Measurements from ENCODE around the gene POMC.
A peak's percentile ranks its signal among the peaks of the same experiment; 100 is the strongest.

The POMC gene

GRCh38 chr2:25207078-25207545, 38.7 kb upstream of the POMC start:
- Histone ChIP-seq H3K27ac (ENCODE audit: insufficient read depth in 1 of 2, low read depth in 1 of 2, low read length in 2 of 2, poor library complexity in 1 of 2, severe bottlenecking in 2 of 2) (no peak overlapping the region), H3K4me1 (ENCODE audit: control extremely low read depth in 1 of 4, control insufficient read depth in 4 of 4, insufficient read depth in 4 of 4, low read length in 3 of 4) (peaks cover 4 to 61% (median 50%) of the 10 kb centered on the region in 4 experiments), H3K36me3 (ENCODE audit: control insufficient read depth in 4 of 4, insufficient read depth in 4 of 4, low read length in 3 of 4) (no peaks in the 10 kb centered on the region), H3K9me3 (ENCODE audit: control extremely low read depth in 1 of 5, control insufficient read depth in 4 of 5, insufficient read depth in 2 of 5, low read depth in 1 of 5, low read length in 4 of 5) (no peaks in the 10 kb centered on the region), H3K27me3 (replicated peaks in 2 of 5; ENCODE audit: control insufficient read depth in 4 of 5, insufficient read depth in 5 of 5, low read length in 4 of 5) (no peaks in the 10 kb centered on the region), H3K4me3 (ENCODE audit: control insufficient read depth in 1 of 7, extremely low read depth in 1 of 7, insufficient read depth in 4 of 7, low read depth in 2 of 7, low read length in 6 of 7) (no peak overlapping the region)
- WGBS (ENCODE audit: insufficient coverage): 9% methylated on average over 5 of the region's 5 CpGs
- ChIA-PET CTCF (interaction anchor here (0.6 to 13.4 kb wide), 8 partner anchors 9 to 232 kb away, joined by 3 to 105 read pairs (median 4); no protein-coding TSS in a partner anchor), POLR2A (interaction anchor here (0.6 kb wide), 1 partner anchor 72 kb away, joined by 3 read pairs; no protein-coding TSS in a partner anchor)
- DNase-seq: peak; percentile 80 to 95 (median 94)

GRCh38 chr2:25204190-25204838, 35.9 kb upstream of the POMC start:
- no peak overlapping the region for H3K27ac ChIP-seq (ENCODE audit: insufficient read depth in 1 of 2, low read depth in 1 of 2, low read length in 2 of 2, poor library complexity in 1 of 2, severe bottlenecking in 2 of 2)
- peaks cover 2 to 46% (median 30%) of the 10 kb centered on the region in 4 experiments for H3K4me1 ChIP-seq (ENCODE audit: control extremely low read depth in 1 of 4, control insufficient read depth in 4 of 4, insufficient read depth in 4 of 4, low read length in 3 of 4)
- H3K4me3 ChIP-seq (ENCODE audit: control insufficient read depth in 1 of 7, extremely low read depth in 1 of 7, insufficient read depth in 4 of 7, low read depth in 2 of 7, low read length in 6 of 7): peak overlapping the region in 3 of 7 experiments; percentile 25 to 68 (median 56)
- POLR2A ChIA-PET: interaction anchor here (0.5 kb wide), 1 partner anchor 83 kb away, joined by 4 read pairs; no protein-coding TSS in a partner anchor
- WGBS (ENCODE audit: insufficient coverage): 28% methylated on average over 57 of the region's 59 CpGs
- no peaks in the 10 kb centered on the region for H3K27me3 ChIP-seq (replicated peaks in 2 of 5; ENCODE audit: control insufficient read depth in 4 of 5, insufficient read depth in 5 of 5, low read length in 4 of 5)
- CTCF ChIA-PET: interaction anchor here (0.8 to 13.4 kb wide), 4 partner anchors 8 to 41 kb away, joined by 3 to 105 read pairs (median 13); no protein-coding TSS in a partner anchor
- H3K9me3 ChIP-seq (ENCODE audit: control extremely low read depth in 1 of 5, control insufficient read depth in 4 of 5, insufficient read depth in 2 of 5, low read depth in 1 of 5, low read length in 4 of 5): no peaks in the 10 kb centered on the region
- H3K36me3 ChIP-seq (ENCODE audit: control insufficient read depth in 4 of 4, insufficient read depth in 4 of 4, low read length in 3 of 4): no peaks in the 10 kb centered on the region
- peak in 2 of 3 donors; percentile 43 to 60 for DNase-seq

DNA sequence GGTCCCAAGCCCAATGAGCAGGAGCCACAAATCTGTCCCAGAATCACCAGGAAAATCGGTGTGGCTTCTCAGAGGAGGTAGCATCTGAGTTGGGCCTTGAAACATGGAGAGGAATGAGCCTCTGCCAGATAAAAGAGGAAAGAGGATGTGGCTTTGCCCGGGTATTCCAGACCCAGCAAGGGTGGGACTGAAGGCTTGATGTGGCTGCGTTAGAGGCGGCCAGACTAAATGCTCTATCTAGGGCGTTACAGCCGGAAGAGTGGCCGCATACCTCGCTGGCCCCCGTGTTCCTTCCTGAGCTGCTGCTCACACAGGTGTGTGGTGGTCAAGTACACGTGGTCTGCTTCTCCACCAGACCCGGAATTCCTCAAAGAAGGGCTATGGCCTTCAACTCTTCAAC, 33.9 kb upstream of the POMC start:
- H3K27ac ChIP-seq (ENCODE audit: insufficient read depth in 1 of 2, low read depth in 1 of 2, low read length in 2 of 2, poor library complexity in 1 of 2, severe bottlenecking in 2 of 2): no peak overlapping the region
- H3K27me3 ChIP-seq (replicated peaks in 2 of 5; ENCODE audit: control insufficient read depth in 4 of 5, insufficient read depth in 5 of 5, low read length in 4 of 5): no peaks in the 10 kb centered on the region
- no peak overlapping the region for H3K4me3 ChIP-seq (ENCODE audit: control insufficient read depth in 1 of 7, extremely low read depth in 1 of 7, insufficient read depth in 4 of 7, low read depth in 2 of 7, low read length in 6 of 7)
- DNase-seq: peak in 1 of 3 donors; percentile 23
- peaks cover 2 to 47% (median 29%) of the 10 kb centered on the region in 4 experiments for H3K4me1 ChIP-seq (ENCODE audit: control extremely low read depth in 1 of 4, control insufficient read depth in 4 of 4, insufficient read depth in 4 of 4, low read length in 3 of 4)
- no peaks in the 10 kb centered on the region for H3K9me3 ChIP-seq (ENCODE audit: control extremely low read depth in 1 of 5, control insufficient read depth in 4 of 5, insufficient read depth in 2 of 5, low read depth in 1 of 5, low read length in 4 of 5)
- 58% methylated on average over 6 of the region's 11 CpGs for WGBS (ENCODE audit: insufficient coverage)
- H3K36me3 ChIP-seq (ENCODE audit: control insufficient read depth in 4 of 4, insufficient read depth in 4 of 4, low read length in 3 of 4): no peaks in the 10 kb centered on the region
- CTCF ChIA-PET: interaction anchor here (1.3 to 1.4 kb wide), 2 partner anchors 10 to 27 kb away, joined by 3 read pairs; no protein-coding TSS in a partner anchor
- POLR2A ChIA-PET: no interaction called here

GRCh38 chr2:25201794-25202193, 33.4 kb upstream of the POMC start:
- no peak for DNase-seq
- CTCF ChIA-PET: interaction anchor here (1.3 to 1.4 kb wide), 3 partner anchors 11 to 27 kb away, joined by 3 to 7 read pairs (median 3); no protein-coding TSS in a partner anchor
- Histone ChIP-seq H3K27ac (ENCODE audit: insufficient read depth in 1 of 2, low read depth in 1 of 2, low read length in 2 of 2, poor library complexity in 1 of 2, severe bottlenecking in 2 of 2) (no peak overlapping the region), H3K27me3 (replicated peaks in 2 of 5; ENCODE audit: control insufficient read depth in 4 of 5, insufficient read depth in 5 of 5, low read length in 4 of 5) (no peaks in the 10 kb centered on the region), H3K9me3 (ENCODE audit: control extremely low read depth in 1 of 5, control insufficient read depth in 4 of 5, insufficient read depth in 2 of 5, low read depth in 1 of 5, low read length in 4 of 5) (no peaks in the 10 kb centered on the region), H3K4me3 (ENCODE audit: control insufficient read depth in 1 of 7, extremely low read depth in 1 of 7, insufficient read depth in 4 of 7, low read depth in 2 of 7, low read length in 6 of 7) (no peak overlapping the region), H3K36me3 (ENCODE audit: control insufficient read depth in 4 of 4, insufficient read depth in 4 of 4, low read length in 3 of 4) (no peaks in the 10 kb centered on the region), H3K4me1 (ENCODE audit: control extremely low read depth in 1 of 4, control insufficient read depth in 4 of 4, insufficient read depth in 4 of 4, low read length in 3 of 4) (peaks cover under 1 to 44% (median 25%) of the 10 kb centered on the region in 4 experiments)
- WGBS (ENCODE audit: insufficient coverage): 92% methylated on average over 6 of the region's 7 CpGs
- POLR2A ChIA-PET: no interaction called here

DNA sequence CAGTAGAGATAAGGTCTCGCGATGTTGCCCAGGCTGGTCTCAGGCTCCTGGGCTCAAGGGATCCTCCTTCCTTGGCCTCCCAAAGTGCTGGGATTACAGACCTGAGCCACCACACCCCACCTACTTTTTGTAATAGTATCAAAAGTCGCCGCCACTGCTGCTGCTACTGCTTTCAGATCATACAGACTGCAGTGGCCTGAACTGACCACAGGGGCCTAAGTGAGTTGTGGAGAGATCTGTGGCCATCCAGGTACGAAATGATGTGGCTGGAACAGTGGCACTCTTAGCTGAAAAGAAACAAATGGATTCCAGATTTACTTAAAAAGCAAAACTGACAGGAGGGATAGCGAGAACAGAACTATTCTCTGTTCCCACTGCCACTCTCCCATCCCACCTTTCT, 32.9 kb upstream of the POMC start:
- H3K27me3 ChIP-seq (replicated peaks in 2 of 5; ENCODE audit: control insufficient read depth in 4 of 5, insufficient read depth in 5 of 5, low read length in 4 of 5): no peaks in the 10 kb centered on the region
- ChIA-PET POLR2A (no interaction called here), CTCF (interaction anchor here (1.4 kb wide), 1 partner anchor 27 kb away, joined by 7 read pairs; no protein-coding TSS in a partner anchor)
- peak in 2 of 3 donors; percentile 17 to 28 for DNase-seq
- no peaks in the 10 kb centered on the region for H3K36me3 ChIP-seq (ENCODE audit: control insufficient read depth in 4 of 4, insufficient read depth in 4 of 4, low read length in 3 of 4)
- H3K27ac ChIP-seq (ENCODE audit: insufficient read depth in 1 of 2, low read depth in 1 of 2, low read length in 2 of 2, poor library complexity in 1 of 2, severe bottlenecking in 2 of 2): no peak overlapping the region
- H3K4me1 ChIP-seq (ENCODE audit: control extremely low read depth in 1 of 4, control insufficient read depth in 4 of 4, insufficient read depth in 4 of 4, low read length in 3 of 4): peaks cover 0 to 39% (median 20%) of the 10 kb centered on the region in 4 experiments
- H3K9me3 ChIP-seq (ENCODE audit: control extremely low read depth in 1 of 5, control insufficient read depth in 4 of 5, insufficient read depth in 2 of 5, low read depth in 1 of 5, low read length in 4 of 5): no peaks in the 10 kb centered on the region
- 92% methylated on average over 4 of the region's 6 CpGs for WGBS (ENCODE audit: insufficient coverage)
- no peak overlapping the region for H3K4me3 ChIP-seq (ENCODE audit: control insufficient read depth in 1 of 7, extremely low read depth in 1 of 7, insufficient read depth in 4 of 7, low read depth in 2 of 7, low read length in 6 of 7)

DNA sequence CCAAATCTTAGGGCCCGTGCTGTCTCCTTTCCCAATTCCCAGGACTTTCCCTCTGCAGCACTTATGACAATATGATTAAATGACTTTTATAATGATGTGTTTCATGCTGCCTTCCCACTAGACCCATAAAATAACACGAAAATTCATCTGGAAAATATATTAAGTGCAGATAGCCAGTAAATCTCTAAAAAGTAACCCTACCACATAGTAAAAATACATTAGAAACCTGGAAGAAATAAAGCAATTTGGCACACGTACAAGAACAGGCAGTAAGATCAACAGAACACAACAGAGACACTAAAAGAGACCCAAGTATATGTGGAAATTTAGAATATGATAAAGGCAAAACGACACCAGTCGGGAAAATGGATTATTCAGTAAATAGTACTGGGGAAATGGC, 30.2 kb upstream of the POMC start:
- no CpG with 5 or more reads among the region's 5 CpGs for WGBS (ENCODE audit: insufficient coverage)

DNA sequence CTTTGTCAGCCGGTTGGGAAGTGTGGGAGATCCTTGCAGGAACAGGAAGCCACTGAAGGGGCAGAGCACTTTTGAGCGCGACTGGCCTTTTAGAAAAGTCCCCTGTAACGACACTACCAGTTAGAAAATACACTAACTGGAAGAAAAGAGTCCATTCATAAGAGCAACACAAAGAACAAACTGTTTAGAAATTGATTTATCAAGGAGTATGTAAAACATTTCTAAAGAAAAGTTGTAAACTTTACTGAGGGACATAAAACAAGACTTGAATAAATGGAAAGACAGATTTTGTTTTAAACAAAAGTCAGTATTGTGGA, 29.8 kb upstream of the POMC start:
- WGBS (ENCODE audit: insufficient coverage): 11% methylated on average over 3 of the region's 4 CpGs
- POLR2A ChIA-PET: no interaction called here
- H3K27me3 ChIP-seq (replicated peaks in 2 of 5; ENCODE audit: control insufficient read depth in 4 of 5, insufficient read depth in 5 of 5, low read length in 4 of 5): no peaks in the 10 kb centered on the region
- no peak for DNase-seq
- CTCF ChIA-PET: interaction anchor here (3.3 to 4.5 kb wide), 3 partner anchors 8 to 223 kb away, joined by 20 to 55 read pairs (median 23); no protein-coding TSS in a partner anchor
- H3K4me3 ChIP-seq (ENCODE audit: control insufficient read depth in 1 of 7, extremely low read depth in 1 of 7, insufficient read depth in 4 of 7, low read depth in 2 of 7, low read length in 6 of 7): no peak overlapping the region
- H3K9me3 ChIP-seq (ENCODE audit: control extremely low read depth in 1 of 5, control insufficient read depth in 4 of 5, insufficient read depth in 2 of 5, low read depth in 1 of 5, low read length in 4 of 5): no peaks in the 10 kb centered on the region
- H3K27ac ChIP-seq (ENCODE audit: insufficient read depth in 1 of 2, low read depth in 1 of 2, low read length in 2 of 2, poor library complexity in 1 of 2, severe bottlenecking in 2 of 2): no peak overlapping the region
- no peaks in the 10 kb centered on the region for H3K36me3 ChIP-seq (ENCODE audit: control insufficient read depth in 4 of 4, insufficient read depth in 4 of 4, low read length in 3 of 4)
- peaks cover 0 to 26% (median 17%) of the 10 kb centered on the region in 4 experiments for H3K4me1 ChIP-seq (ENCODE audit: control extremely low read depth in 1 of 4, control insufficient read depth in 4 of 4, insufficient read depth in 4 of 4, low read length in 3 of 4)

More for the DNA sequence above, 30.2 kb upstream of the POMC start:
- Histone ChIP-seq H3K27me3 (replicated peaks in 2 of 5; ENCODE audit: control insufficient read depth in 4 of 5, insufficient read depth in 5 of 5, low read length in 4 of 5) (no peaks in the 10 kb centered on the region), H3K4me1 (ENCODE audit: control extremely low read depth in 1 of 4, control insufficient read depth in 4 of 4, insufficient read depth in 4 of 4, low read length in 3 of 4) (peaks cover 0 to 30% (median 17%) of the 10 kb centered on the region in 4 experiments), H3K4me3 (ENCODE audit: control insufficient read depth in 1 of 7, extremely low read depth in 1 of 7, insufficient read depth in 4 of 7, low read depth in 2 of 7, low read length in 6 of 7) (no peak overlapping the region), H3K27ac (ENCODE audit: insufficient read depth in 1 of 2, low read depth in 1 of 2, low read length in 2 of 2, poor library complexity in 1 of 2, severe bottlenecking in 2 of 2) (no peak overlapping the region), H3K36me3 (ENCODE audit: control insufficient read depth in 4 of 4, insufficient read depth in 4 of 4, low read length in 3 of 4) (no peaks in the 10 kb centered on the region), H3K9me3 (ENCODE audit: control extremely low read depth in 1 of 5, control insufficient read depth in 4 of 5, insufficient read depth in 2 of 5, low read depth in 1 of 5, low read length in 4 of 5) (no peaks in the 10 kb centered on the region)
- DNase-seq: no peak
- CTCF ChIA-PET: interaction anchor here (0.9 kb wide), 1 partner anchor 64 kb away, joined by 3 read pairs; no protein-coding TSS in a partner anchor
- POLR2A ChIA-PET: interaction anchor here (0.6 kb wide), 1 partner anchor 141 kb away, joined by 4 read pairs; no protein-coding TSS in a partner anchor
